Type B pancreatic cell (in vitro differentiated cells): Measurements from ENCODE around the gene RTL1. TPM values are rescaled to one million over a fixed set of nuclear protein-coding genes. Genes with fewer than 3 reads are reported as not detected.

Experiments
- DNase-seq: peaks from one replicate; pipeline ENCODE4 v3.0.0; 2021; ENCODE audit warnings: mixed read lengths; ENCODE audit not compliant: unreplicated experiment; ENCODE audit errors: extremely low spot score
- H3K27ac Mint-ChIP-seq: 2 replicates; pipeline ENCODE4 v1.8.0; 2021; ENCODE audit warnings: mild to moderate bottlenecking, mixed read lengths
- H3K27me3 Mint-ChIP-seq: 2 replicates; pipeline ENCODE4 v1.8.0; 2021; ENCODE audit warnings: mixed read lengths
- H3K36me3 Mint-ChIP-seq: 2 replicates; pipeline ENCODE4 v1.8.0; 2021; ENCODE audit warnings: mixed read lengths
- H3K4me1 Mint-ChIP-seq: one replicate; pipeline ENCODE4 v1.8.0; 2021; ENCODE audit warnings: mixed read lengths; ENCODE audit not compliant: unreplicated experiment
- H3K4me3 Mint-ChIP-seq: 2 replicates; pipeline ENCODE4 v1.8.0; 2021; ENCODE audit warnings: mild to moderate bottlenecking, mixed read lengths
- H3K9me3 Mint-ChIP-seq: 2 replicates; pipeline ENCODE4 v1.8.0; 2021; ENCODE audit warnings: mixed read lengths
- CTCF ChIP-seq: fragments of 200-600 bp; sonication (generic); conservative IDR thresholded peaks from 2 replicates; pipeline ENCODE4 v1.5.0; 2021; ENCODE audit warnings: antibody characterized with exemption, mild to moderate bottlenecking
- long read RNA-seq: library from polyadenylated mRNA; unstranded; transcript quantifications from one replicate; pipeline ENCODE4 v2.0.0, GENCODE V29; 2020
- total RNA-seq: library from RNA; stranded (reverse); gene quantifications from 2 replicates; pipeline ENCODE4 v1.2.1, GENCODE V29; 2021; ENCODE audit warnings: low replicate concordance

RTL1 gene
- total RNA-seq = 1.5 and 5.4 TPM in 2 replicates
- long read RNA-seq = 0 reads

GRCh38 chr14:100903672-100904185, at the start of gene RTL1:
Gene RTL1, minus strand, starts transcription at chr14:100903722. Its CDS starts 18,934 bp downstream, at chr14:100884788.
- peak within 1 kb of the TSS; percentile 51 for H3K27ac Mint-ChIP-seq
- H3K9me3 Mint-ChIP-seq = no peaks in the 10 kb centered on the region
- peaks cover 89% of the 10 kb centered on the region for H3K27me3 Mint-ChIP-seq
- no peaks in the 10 kb centered on the region for H3K36me3 Mint-ChIP-seq
- no peak for DNase-seq
- H3K4me3 Mint-ChIP-seq = peak within 1 kb of the TSS; percentile 89
- H3K4me1 Mint-ChIP-seq = peaks cover 46% of the 10 kb centered on the region
- TF ChIP-seq CTCF = no peak

- Mint-ChIP-seq H3K4me1 (no peaks in the 10 kb centered on the region), H3K4me3 (no peak overlapping the region), H3K27ac (no peak overlapping the region), H3K36me3 (no peaks in the 10 kb centered on the region), H3K9me3 (no peaks in the 10 kb centered on the region), H3K27me3 (peaks cover 3% of the 10 kb centered on the region)
- no peak for TF ChIP-seq CTCF
- DNase-seq = no peak
Observed at GRCh38 chr14:100950024-100950423, 46.5 kb upstream of the RTL1 start.

- Mint-ChIP-seq H3K27me3 (peaks cover 6% of the 10 kb centered on the region), H3K36me3 (no peaks in the 10 kb centered on the region), H3K4me1 (no peaks in the 10 kb centered on the region), H3K27ac (no peak overlapping the region), H3K9me3 (peaks cover 6% of the 10 kb centered on the region), H3K4me3 (no peak overlapping the region)
- no peak for DNase-seq
- TF ChIP-seq CTCF = no peak
Observed at GRCh38 chr14:100944052-100944451, 40.5 kb upstream of the RTL1 start.

GRCh38 chr14:100930270-100930669, 26.7 kb upstream of the RTL1 start:
- Mint-ChIP-seq H3K27ac (no peak overlapping the region), H3K4me1 (no peaks in the 10 kb centered on the region), H3K9me3 (peaks cover 4% of the 10 kb centered on the region), H3K27me3 (peaks cover 28% of the 10 kb centered on the region), H3K4me3 (no peak overlapping the region), H3K36me3 (no peaks in the 10 kb centered on the region)
- TF ChIP-seq CTCF = no peak
- DNase-seq = no peak

- DNase-seq = no peak
- TF ChIP-seq CTCF = no peak
- no peaks in the 10 kb centered on the region for H3K9me3 Mint-ChIP-seq
- H3K4me1 Mint-ChIP-seq = no peaks in the 10 kb centered on the region
- H3K36me3 Mint-ChIP-seq = no peaks in the 10 kb centered on the region
- H3K4me3 Mint-ChIP-seq = no peak overlapping the region
- no peaks in the 10 kb centered on the region for H3K27me3 Mint-ChIP-seq
- no peak overlapping the region for H3K27ac Mint-ChIP-seq
Observed at GRCh38 chr14:100915560-100915959, 12.0 kb upstream of the RTL1 start.

- TF ChIP-seq CTCF = no peak
- H3K27me3 Mint-ChIP-seq = no peaks in the 10 kb centered on the region
- no peak for DNase-seq
- no peak overlapping the region for H3K27ac Mint-ChIP-seq
- H3K4me1 Mint-ChIP-seq = no peaks in the 10 kb centered on the region
- no peak overlapping the region for H3K4me3 Mint-ChIP-seq
- H3K9me3 Mint-ChIP-seq = no peaks in the 10 kb centered on the region
- H3K36me3 Mint-ChIP-seq = no peaks in the 10 kb centered on the region
Observed at GRCh38 chr14:100914597-100915021, 11.1 kb upstream of the RTL1 start.
